Trophoblast cell (in vitro differentiated cells and primary cell): ENCODE results near the gene RIOK3.

Experiments used
- DNase-seq, 2 donors: peaks; one replicate each; pipeline ENCODE4 v3.0.0-alpha.2; 2016
- H2AFZ ChIP-seq: 2 replicates; pipeline ENCODE4 v1.6.1; 2013; ENCODE audit warnings: low read length, moderate library complexity, mild to moderate bottlenecking; ENCODE audit not compliant: insufficient read depth, poor library complexity
- H2AK5ac ChIP-seq: 2 replicates; pipeline ENCODE4 v1.6.1; 2013; ENCODE audit warnings: mild to moderate bottlenecking, low read length
- H2BK120ac ChIP-seq: 2 replicates; pipeline ENCODE4 v1.6.1; 2013; ENCODE audit warnings: low read length, mild to moderate bottlenecking, moderate library complexity; ENCODE audit not compliant: insufficient read depth, poor library complexity
- H2BK12ac ChIP-seq: 2 replicates; pipeline ENCODE4 v1.6.1; 2013; ENCODE audit warnings: mild to moderate bottlenecking, low read length, moderate library complexity
- H2BK5ac ChIP-seq: 2 replicates; pipeline ENCODE4 v1.6.1; 2013; ENCODE audit warnings: low read length, low read depth, moderate library complexity, mild to moderate bottlenecking; ENCODE audit not compliant: poor library complexity
- H3K14ac ChIP-seq: 2 replicates; pipeline ENCODE4 v1.6.1; 2013; ENCODE audit warnings: mild to moderate bottlenecking, low read length
- H3K18ac ChIP-seq: 2 replicates; pipeline ENCODE4 v1.6.1; 2013; ENCODE audit warnings: mild to moderate bottlenecking, low read length
- H3K23ac ChIP-seq: 2 replicates; pipeline ENCODE4 v1.6.1; 2013; ENCODE audit warnings: low read length
- H3K27ac ChIP-seq: 2 replicates; pipeline ENCODE4 v1.5.1; 2013; ENCODE audit warnings: low read depth, mild to moderate bottlenecking, inconsistent platforms, low read length, moderate library complexity
- H3K27me3 ChIP-seq: 2 replicates; pipeline ENCODE4 v1.6.1; 2013; ENCODE audit warnings: inconsistent platforms, mild to moderate bottlenecking, low read length, moderate library complexity; ENCODE audit not compliant: insufficient read depth
- H3K36me3 ChIP-seq, 2 experiments: 1 replicate in 1 of 2; 2 replicates in 1 of 2; pipeline ENCODE4 v1.6.1; 2013; ENCODE audit warnings: low read length in 2 of 2, mild to moderate bottlenecking in 2 of 2, moderate library complexity in 1 of 2; ENCODE audit not compliant: insufficient read depth in 2 of 2, control insufficient read depth in 1 of 2
- H3K4ac ChIP-seq: 2 replicates; pipeline ENCODE4 v1.6.1; 2013; ENCODE audit warnings: low read depth, mild to moderate bottlenecking, low read length, moderate library complexity
- H3K4me1 ChIP-seq, 2 experiments: 1 replicate in 1 of 2; 2 replicates in 1 of 2; pipeline ENCODE4 v1.6.1; 2013; ENCODE audit warnings: low read length in 2 of 2, mild to moderate bottlenecking in 2 of 2, moderate library complexity in 1 of 2; ENCODE audit not compliant: insufficient read depth in 2 of 2, control insufficient read depth in 1 of 2
- H3K4me2 ChIP-seq: 2 replicates; pipeline ENCODE4 v1.6.1; 2013; ENCODE audit warnings: inconsistent platforms, mild to moderate bottlenecking, low read length, moderate library complexity
- H3K4me3 ChIP-seq: 2 replicates; pipeline ENCODE4 v1.5.1; 2013; ENCODE audit warnings: mild to moderate bottlenecking, low read depth, low read length, inconsistent platforms
- H3K79me1 ChIP-seq: one replicate; pipeline ENCODE4 v1.6.1; 2013; ENCODE audit warnings: low read length
- H3K79me2 ChIP-seq: 2 replicates; pipeline ENCODE4 v1.6.1; 2013; ENCODE audit warnings: low read length, mild to moderate bottlenecking; ENCODE audit not compliant: control insufficient read depth, insufficient read depth, poor library complexity
- H3K9ac ChIP-seq: 2 replicates; pipeline ENCODE4 v1.6.1; 2013; ENCODE audit warnings: mild to moderate bottlenecking, low read length
- H3K9me3 ChIP-seq: 2 replicates; pipeline ENCODE4 v1.6.1; 2013; ENCODE audit warnings: low read depth, mild to moderate bottlenecking, control low read depth, inconsistent platforms, low read length; ENCODE audit not compliant: insufficient read depth
- H4K12ac ChIP-seq: 2 replicates; pipeline ENCODE4 v1.6.1; 2013; ENCODE audit warnings: low read depth, mild to moderate bottlenecking, low read length, moderate library complexity
- H4K8ac ChIP-seq: 2 replicates; pipeline ENCODE4 v1.6.1; 2013; ENCODE audit warnings: low read depth, mild to moderate bottlenecking, low read length, moderate library complexity
- H4K91ac ChIP-seq: one replicate; pipeline ENCODE4 v1.6.1; 2013; ENCODE audit warnings: low read depth, mild to moderate bottlenecking, low read length, moderate library complexity
- WGBS: extraction: QIAGEN DNeasy Blood & Tissue Kit; methylation state at CpG from one replicate; pipeline ENCODE4 v1.1.7; 2013; ENCODE audit warnings: missing lambda C conversion rate; ENCODE audit not compliant: insufficient read length, insufficient coverage; ENCODE audit errors: extremely low coverage; 5-methylcytosine and 5-hydroxymethylcytosine counted together

RIOK3 gene

DNA sequence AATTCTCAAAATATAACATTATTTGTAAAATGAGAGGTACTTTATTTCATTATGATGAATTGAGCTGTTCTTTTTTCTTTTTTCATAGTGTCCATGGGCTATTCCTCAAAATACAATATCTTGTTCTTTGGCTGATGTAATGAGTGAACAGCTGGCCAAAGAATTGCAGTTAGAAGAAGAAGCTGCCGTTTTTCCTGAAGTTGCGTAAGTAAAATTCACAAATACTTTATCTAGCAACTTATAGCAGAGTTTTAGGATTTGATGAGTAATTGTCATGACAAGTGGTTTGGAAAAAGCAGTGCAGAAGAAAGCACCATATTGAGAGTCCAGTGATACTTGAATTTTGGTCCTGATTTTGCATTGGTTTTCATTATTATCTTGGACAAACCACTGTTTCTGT, 9.8 kb downstream of the RIOK3 start:
- Histone ChIP-seq H3K4me3 (no peak overlapping the region), H4K8ac (no peak overlapping the region), H2BK12ac (no peak overlapping the region), H3K79me1 (no peaks in the 10 kb centered on the region), H3K18ac (no peak overlapping the region), H2BK5ac (no peak overlapping the region), H4K12ac (no peak overlapping the region), H3K36me3 (peaks cover 18 to 19% of the 10 kb centered on the region in 2 experiments), H2AK5ac (no peak overlapping the region), H3K27ac (no peak overlapping the region), H3K4me2 (no peak overlapping the region), H3K23ac (no peak overlapping the region), H3K14ac (no peak overlapping the region), H3K79me2 (no peaks in the 10 kb centered on the region), H2BK120ac (no peak overlapping the region), H3K4me1 (no peaks in the 10 kb centered on the region), H4K91ac (no peak overlapping the region), H3K4ac (no peak overlapping the region), H2AFZ (no peak overlapping the region), H3K27me3 (no peaks in the 10 kb centered on the region), H3K9ac (no peak overlapping the region), H3K9me3 (no peaks in the 10 kb centered on the region)
- DNase-seq: no peak
- WGBS: no CpG with 5 or more reads among the region's 2 CpGs

DNA sequence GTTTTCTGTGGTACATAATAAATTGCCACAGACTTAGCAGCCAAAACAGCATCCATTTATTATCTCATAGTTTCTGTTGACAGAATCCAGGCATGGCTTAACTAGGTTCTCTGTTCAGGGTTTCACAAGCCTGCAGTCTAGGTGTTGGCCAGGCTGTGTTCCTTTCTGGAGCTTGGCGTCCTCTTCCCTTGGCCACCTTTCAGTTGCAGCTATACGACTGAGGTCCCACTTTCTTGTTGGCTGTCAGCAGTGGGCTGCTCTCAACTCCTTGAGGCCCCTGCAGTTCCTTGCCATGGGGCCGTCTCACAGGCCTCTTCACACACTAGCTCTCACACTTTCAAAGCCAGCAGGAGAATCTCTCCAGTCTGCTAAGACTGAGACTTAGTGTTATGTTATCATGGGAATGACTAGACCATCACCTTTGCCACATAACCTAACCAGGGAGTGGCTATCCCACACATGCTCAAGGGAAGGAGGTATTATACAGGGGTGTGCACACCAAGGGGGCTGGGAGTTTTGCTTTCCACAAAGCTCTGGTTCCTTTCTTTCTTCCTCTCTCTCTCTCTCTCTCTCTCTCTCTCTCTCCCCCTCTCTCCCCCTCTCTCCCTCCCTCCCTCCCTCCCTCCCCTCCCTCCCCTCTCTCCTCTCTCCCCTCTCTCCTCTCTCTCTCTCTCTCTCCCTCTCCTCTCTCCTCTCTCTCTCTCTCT, 15.8 kb downstream of the RIOK3 start:
- H3K27me3 ChIP-seq: no peaks in the 10 kb centered on the region
- no peak overlapping the region for H2BK12ac ChIP-seq
- H3K27ac ChIP-seq: no peak overlapping the region
- H3K4me3 ChIP-seq: no peak overlapping the region
- H4K8ac ChIP-seq: no peak overlapping the region
- no peak overlapping the region for H3K18ac ChIP-seq
- H3K14ac ChIP-seq: no peak overlapping the region
- DNase-seq: no peak
- H3K23ac ChIP-seq: no peak overlapping the region
- H3K9me3 ChIP-seq: no peaks in the 10 kb centered on the region
- no peak overlapping the region for H2AFZ ChIP-seq
- H2BK5ac ChIP-seq: no peak overlapping the region
- H3K36me3 ChIP-seq: peaks cover 27 to 36% of the 10 kb centered on the region in 2 experiments
- H4K91ac ChIP-seq: no peak overlapping the region
- H2BK120ac ChIP-seq: no peak overlapping the region
- H3K4me1 ChIP-seq: no peaks in the 10 kb centered on the region
- no peaks in the 10 kb centered on the region for H3K79me2 ChIP-seq
- no peak overlapping the region for H3K4ac ChIP-seq
- WGBS: no CpG with 5 or more reads among the region's 3 CpGs
- no peak overlapping the region for H2AK5ac ChIP-seq
- no peak overlapping the region for H3K4me2 ChIP-seq
- no peak overlapping the region for H3K9ac ChIP-seq
- no peaks in the 10 kb centered on the region for H3K79me1 ChIP-seq
- H4K12ac ChIP-seq: no peak overlapping the region

DNA sequence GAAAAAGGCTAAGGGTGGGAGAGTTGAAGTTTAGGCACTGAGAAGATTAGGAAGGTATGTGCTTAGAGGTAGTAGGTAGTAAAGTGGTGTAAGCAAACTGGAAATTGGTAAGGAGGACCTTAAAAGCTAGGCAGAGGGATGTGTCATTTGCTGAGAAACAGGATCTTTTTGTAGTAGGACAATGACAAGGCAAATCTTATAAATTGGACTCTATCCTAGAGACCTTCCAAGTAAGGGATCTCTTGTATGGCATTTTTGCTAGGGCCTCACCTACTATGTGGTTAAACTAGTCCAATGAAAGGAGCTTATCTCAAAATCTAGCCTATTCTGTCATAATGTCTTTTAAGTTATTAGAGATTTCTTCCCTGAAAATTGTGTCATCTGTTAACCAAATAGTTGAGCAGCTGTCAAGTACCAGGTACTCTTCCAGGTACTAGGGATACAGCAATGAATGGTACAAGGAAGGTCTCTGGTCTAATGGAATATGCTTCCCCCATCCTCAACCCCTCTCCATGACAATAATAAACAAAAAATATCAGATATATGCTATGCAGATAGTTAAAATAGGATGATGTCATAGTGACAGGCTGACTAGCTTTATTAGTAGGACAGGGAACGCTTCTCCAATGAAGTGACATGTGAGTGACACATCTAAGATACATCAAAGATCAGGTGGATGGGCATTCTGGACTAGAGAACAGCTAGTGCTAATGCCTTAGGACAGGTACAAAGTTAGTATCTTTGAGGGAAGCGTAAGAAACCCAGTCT, 17.7 kb downstream of the RIOK3 start:
- Histone ChIP-seq H2BK120ac (no peak overlapping the region), H2AFZ (no peak overlapping the region), H3K4me3 (no peak overlapping the region), H4K91ac (no peak overlapping the region), H3K36me3 (peaks cover 28 to 42% of the 10 kb centered on the region in 2 experiments), H3K4me2 (no peak overlapping the region), H2BK5ac (no peak overlapping the region), H3K27ac (no peak overlapping the region), H3K9ac (no peak overlapping the region), H3K27me3 (no peaks in the 10 kb centered on the region), H4K8ac (no peak overlapping the region), H2AK5ac (no peak overlapping the region), H3K4me1 (no peaks in the 10 kb centered on the region), H3K18ac (no peak overlapping the region), H3K79me2 (no peaks in the 10 kb centered on the region), H3K23ac (no peak overlapping the region), H3K79me1 (no peaks in the 10 kb centered on the region), H3K9me3 (no peaks in the 10 kb centered on the region), H3K4ac (no peak overlapping the region), H2BK12ac (no peak overlapping the region), H4K12ac (no peak overlapping the region), H3K14ac (no peak overlapping the region)
- no peak for DNase-seq
- WGBS: no CpG with 5 or more reads among the region's 2 CpGs

DNA sequence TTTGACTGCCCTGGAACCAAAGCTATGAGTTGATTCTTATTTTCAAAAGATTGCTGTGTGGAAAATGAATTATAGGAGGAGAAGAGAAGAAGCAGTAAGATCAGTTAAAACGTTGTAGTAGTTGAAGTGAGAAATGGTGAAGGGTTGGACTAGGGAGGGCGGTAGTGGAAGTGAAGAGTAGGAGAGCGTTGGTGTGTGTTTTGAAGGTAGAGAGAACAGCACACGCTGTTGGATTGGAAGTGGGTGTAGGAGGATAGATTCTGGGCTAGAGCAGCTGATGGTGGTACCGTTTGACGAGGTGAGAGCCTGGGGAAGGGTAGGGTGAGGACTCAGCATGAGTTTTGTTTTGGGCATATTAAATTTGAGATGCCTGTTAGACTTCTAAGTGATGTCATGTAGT, 18.4 kb downstream of the RIOK3 start:
- H3K9ac ChIP-seq: no peak overlapping the region
- H3K79me1 ChIP-seq: no peaks in the 10 kb centered on the region
- H3K4me1 ChIP-seq: no peaks in the 10 kb centered on the region
- H4K8ac ChIP-seq: no peak overlapping the region
- H3K23ac ChIP-seq: no peak overlapping the region
- H3K27me3 ChIP-seq: no peaks in the 10 kb centered on the region
- H2BK5ac ChIP-seq: no peak overlapping the region
- DNase-seq: no peak
- peaks cover 28 to 43% of the 10 kb centered on the region in 2 experiments for H3K36me3 ChIP-seq
- H2BK12ac ChIP-seq: no peak overlapping the region
- no peaks in the 10 kb centered on the region for H3K9me3 ChIP-seq
- H3K18ac ChIP-seq: no peak overlapping the region
- no peaks in the 10 kb centered on the region for H3K79me2 ChIP-seq
- H2AFZ ChIP-seq: no peak overlapping the region
- H3K14ac ChIP-seq: no peak overlapping the region
- no peak overlapping the region for H4K91ac ChIP-seq
- WGBS: 100% methylated on average over 3 of the region's 6 CpGs
- no peak overlapping the region for H2AK5ac ChIP-seq
- no peak overlapping the region for H3K4me2 ChIP-seq
- H2BK120ac ChIP-seq: no peak overlapping the region
- no peak overlapping the region for H3K27ac ChIP-seq
- no peak overlapping the region for H4K12ac ChIP-seq
- no peak overlapping the region for H3K4me3 ChIP-seq
- H3K4ac ChIP-seq: no peak overlapping the region
